A673 (cell line): Measurements from ENCODE around the gene HIVEP1.

ENCODE experiments used
- EZH2 ChIP-seq: fragments of 200-600 bp; sonication (generic); IDR thresholded peaks from 2 replicates; pipeline ENCODE4 v1.6.1; 2017; ENCODE audit warnings: borderline replicate concordance, low read depth, mild to moderate bottlenecking, mixed read lengths, antibody characterized with exemption, low read length; ENCODE audit not compliant: poor library complexity, severe bottlenecking
- TF ChIP-seq, protein P1 (sequence below): fragments of 300-800, 200-600 bp; sonication (generic); conservative IDR thresholded peaks from 2 replicates; pipeline ENCODE4 v1.5.1; 2017; ENCODE audit warnings: low read depth, mild to moderate bottlenecking, antibody characterized with exemption, low read length, moderate library complexity, mixed read lengths

GRCh38 chr6:12022481-12022880, 10.4 kb downstream of the HIVEP1 start:
- TF ChIP-seq, protein P1, sequence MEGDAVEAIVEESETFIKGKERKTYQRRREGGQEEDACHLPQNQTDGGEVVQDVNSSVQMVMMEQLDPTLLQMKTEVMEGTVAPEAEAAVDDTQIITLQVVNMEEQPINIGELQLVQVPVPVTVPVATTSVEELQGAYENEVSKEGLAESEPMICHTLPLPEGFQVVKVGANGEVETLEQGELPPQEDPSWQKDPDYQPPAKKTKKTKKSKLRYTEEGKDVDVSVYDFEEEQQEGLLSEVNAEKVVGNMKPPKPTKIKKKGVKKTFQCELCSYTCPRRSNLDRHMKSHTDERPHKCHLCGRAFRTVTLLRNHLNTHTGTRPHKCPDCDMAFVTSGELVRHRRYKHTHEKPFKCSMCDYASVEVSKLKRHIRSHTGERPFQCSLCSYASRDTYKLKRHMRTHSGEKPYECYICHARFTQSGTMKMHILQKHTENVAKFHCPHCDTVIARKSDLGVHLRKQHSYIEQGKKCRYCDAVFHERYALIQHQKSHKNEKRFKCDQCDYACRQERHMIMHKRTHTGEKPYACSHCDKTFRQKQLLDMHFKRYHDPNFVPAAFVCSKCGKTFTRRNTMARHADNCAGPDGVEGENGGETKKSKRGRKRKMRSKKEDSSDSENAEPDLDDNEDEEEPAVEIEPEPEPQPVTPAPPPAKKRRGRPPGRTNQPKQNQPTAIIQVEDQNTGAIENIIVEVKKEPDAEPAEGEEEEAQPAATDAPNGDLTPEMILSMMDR = no peak
- no peak for TF ChIP-seq EZH2
